Trophoblast cell (in vitro differentiated cells and primary cell): ENCODE data around the gene ACBD7.

Experiments
- DNase-seq, 2 donors: peaks; one replicate each; pipeline ENCODE4 v3.0.0-alpha.2; 2016
- H2AFZ ChIP-seq: 2 replicates; pipeline ENCODE4 v1.6.1; 2013; ENCODE audit warnings: low read length, moderate library complexity, mild to moderate bottlenecking; ENCODE audit not compliant: insufficient read depth, poor library complexity
- H2AK5ac ChIP-seq: 2 replicates; pipeline ENCODE4 v1.6.1; 2013; ENCODE audit warnings: mild to moderate bottlenecking, low read length
- H2BK120ac ChIP-seq: 2 replicates; pipeline ENCODE4 v1.6.1; 2013; ENCODE audit warnings: low read length, mild to moderate bottlenecking, moderate library complexity; ENCODE audit not compliant: insufficient read depth, poor library complexity
- H2BK12ac ChIP-seq: 2 replicates; pipeline ENCODE4 v1.6.1; 2013; ENCODE audit warnings: mild to moderate bottlenecking, low read length, moderate library complexity
- H2BK5ac ChIP-seq: 2 replicates; pipeline ENCODE4 v1.6.1; 2013; ENCODE audit warnings: low read length, low read depth, moderate library complexity, mild to moderate bottlenecking; ENCODE audit not compliant: poor library complexity
- H3K14ac ChIP-seq: 2 replicates; pipeline ENCODE4 v1.6.1; 2013; ENCODE audit warnings: mild to moderate bottlenecking, low read length
- H3K18ac ChIP-seq: 2 replicates; pipeline ENCODE4 v1.6.1; 2013; ENCODE audit warnings: mild to moderate bottlenecking, low read length
- H3K23ac ChIP-seq: 2 replicates; pipeline ENCODE4 v1.6.1; 2013; ENCODE audit warnings: low read length
- H3K27ac ChIP-seq: 2 replicates; pipeline ENCODE4 v1.5.1; 2013; ENCODE audit warnings: low read depth, mild to moderate bottlenecking, inconsistent platforms, low read length, moderate library complexity
- H3K27me3 ChIP-seq: 2 replicates; pipeline ENCODE4 v1.6.1; 2013; ENCODE audit warnings: inconsistent platforms, mild to moderate bottlenecking, low read length, moderate library complexity; ENCODE audit not compliant: insufficient read depth
- H3K36me3 ChIP-seq, 2 experiments: 1 replicate in 1 of 2; 2 replicates in 1 of 2; pipeline ENCODE4 v1.6.1; 2013; ENCODE audit warnings: low read length in 2 of 2, mild to moderate bottlenecking in 2 of 2, moderate library complexity in 1 of 2; ENCODE audit not compliant: insufficient read depth in 2 of 2, control insufficient read depth in 1 of 2
- H3K4ac ChIP-seq: 2 replicates; pipeline ENCODE4 v1.6.1; 2013; ENCODE audit warnings: low read depth, mild to moderate bottlenecking, low read length, moderate library complexity
- H3K4me1 ChIP-seq, 2 experiments: 1 replicate in 1 of 2; 2 replicates in 1 of 2; pipeline ENCODE4 v1.6.1; 2013; ENCODE audit warnings: low read length in 2 of 2, mild to moderate bottlenecking in 2 of 2, moderate library complexity in 1 of 2; ENCODE audit not compliant: insufficient read depth in 2 of 2, control insufficient read depth in 1 of 2
- H3K4me2 ChIP-seq: 2 replicates; pipeline ENCODE4 v1.6.1; 2013; ENCODE audit warnings: inconsistent platforms, mild to moderate bottlenecking, low read length, moderate library complexity
- H3K4me3 ChIP-seq: 2 replicates; pipeline ENCODE4 v1.5.1; 2013; ENCODE audit warnings: mild to moderate bottlenecking, low read depth, low read length, inconsistent platforms
- H3K79me1 ChIP-seq: one replicate; pipeline ENCODE4 v1.6.1; 2013; ENCODE audit warnings: low read length
- H3K79me2 ChIP-seq: 2 replicates; pipeline ENCODE4 v1.6.1; 2013; ENCODE audit warnings: low read length, mild to moderate bottlenecking; ENCODE audit not compliant: control insufficient read depth, insufficient read depth, poor library complexity
- H3K9ac ChIP-seq: 2 replicates; pipeline ENCODE4 v1.6.1; 2013; ENCODE audit warnings: mild to moderate bottlenecking, low read length
- H3K9me3 ChIP-seq: 2 replicates; pipeline ENCODE4 v1.6.1; 2013; ENCODE audit warnings: low read depth, mild to moderate bottlenecking, control low read depth, inconsistent platforms, low read length; ENCODE audit not compliant: insufficient read depth
- H4K12ac ChIP-seq: 2 replicates; pipeline ENCODE4 v1.6.1; 2013; ENCODE audit warnings: low read depth, mild to moderate bottlenecking, low read length, moderate library complexity
- H4K8ac ChIP-seq: 2 replicates; pipeline ENCODE4 v1.6.1; 2013; ENCODE audit warnings: low read depth, mild to moderate bottlenecking, low read length, moderate library complexity
- H4K91ac ChIP-seq: one replicate; pipeline ENCODE4 v1.6.1; 2013; ENCODE audit warnings: low read depth, mild to moderate bottlenecking, low read length, moderate library complexity
- WGBS: extraction: QIAGEN DNeasy Blood & Tissue Kit; methylation state at CpG from one replicate; pipeline ENCODE4 v1.1.7; 2013; ENCODE audit warnings: missing lambda C conversion rate; ENCODE audit not compliant: insufficient read length, insufficient coverage; ENCODE audit errors: extremely low coverage; 5-methylcytosine and 5-hydroxymethylcytosine counted together

The ACBD7 gene

GRCh38 chr10:15067154-15067553 is 21.4 kb downstream of the ACBD7 start:
- no CpG with 5 or more reads among the region's 5 CpGs for WGBS

GRCh38 chr10:15060638-15061037 is 27.9 kb downstream of the ACBD7 start:
- no CpG with 5 or more reads among the region's 2 CpGs for WGBS
- H3K4me1 ChIP-seq, result no peaks in the 10 kb centered on the region
- no peaks in the 10 kb centered on the region for H3K79me1 ChIP-seq
- no peak overlapping the region for H2AK5ac ChIP-seq
- H3K18ac ChIP-seq, result no peak overlapping the region
- no peak overlapping the region for H2BK12ac ChIP-seq
- H3K27ac ChIP-seq, result no peak overlapping the region
- H3K4ac ChIP-seq, result no peak overlapping the region
- H3K9me3 ChIP-seq, result no peaks in the 10 kb centered on the region
- no peak overlapping the region for H2BK5ac ChIP-seq
- H4K12ac ChIP-seq, result no peak overlapping the region
- DNase-seq, result no peak
- no peak overlapping the region for H4K91ac ChIP-seq
- no peaks in the 10 kb centered on the region for H3K27me3 ChIP-seq
- H2BK120ac ChIP-seq, result no peak overlapping the region
- no peak overlapping the region for H3K4me3 ChIP-seq
- H3K36me3 ChIP-seq, result no peaks in the 10 kb centered on the region
- no peak overlapping the region for H4K8ac ChIP-seq
- no peak overlapping the region for H2AFZ ChIP-seq
- H3K14ac ChIP-seq, result no peak overlapping the region
- no peak overlapping the region for H3K23ac ChIP-seq
- no peak overlapping the region for H3K4me2 ChIP-seq
- no peak overlapping the region for H3K9ac ChIP-seq
- no peaks in the 10 kb centered on the region for H3K79me2 ChIP-seq

More at GRCh38 chr10:15067154-15067553, 21.4 kb downstream of the ACBD7 start:
- Histone ChIP-seq H3K4ac (no peak overlapping the region), H3K27me3 (no peaks in the 10 kb centered on the region), H2BK12ac (no peak overlapping the region), H4K91ac (no peak overlapping the region), H3K9ac (no peak overlapping the region), H4K8ac (no peak overlapping the region), H3K4me1 (no peaks in the 10 kb centered on the region), H3K36me3 (no peaks in the 10 kb centered on the region), H2AFZ (no peak overlapping the region), H3K18ac (no peak overlapping the region), H3K14ac (no peak overlapping the region), H4K12ac (no peak overlapping the region), H3K4me3 (no peak overlapping the region), H2AK5ac (no peak overlapping the region), H3K23ac (no peak overlapping the region), H3K79me1 (no peaks in the 10 kb centered on the region), H3K79me2 (no peaks in the 10 kb centered on the region), H3K27ac (no peak overlapping the region), H3K9me3 (peaks cover 5% of the 10 kb centered on the region), H3K4me2 (no peak overlapping the region), H2BK120ac (no peak overlapping the region), H2BK5ac (no peak overlapping the region)
- DNase-seq, result no peak

DNA sequence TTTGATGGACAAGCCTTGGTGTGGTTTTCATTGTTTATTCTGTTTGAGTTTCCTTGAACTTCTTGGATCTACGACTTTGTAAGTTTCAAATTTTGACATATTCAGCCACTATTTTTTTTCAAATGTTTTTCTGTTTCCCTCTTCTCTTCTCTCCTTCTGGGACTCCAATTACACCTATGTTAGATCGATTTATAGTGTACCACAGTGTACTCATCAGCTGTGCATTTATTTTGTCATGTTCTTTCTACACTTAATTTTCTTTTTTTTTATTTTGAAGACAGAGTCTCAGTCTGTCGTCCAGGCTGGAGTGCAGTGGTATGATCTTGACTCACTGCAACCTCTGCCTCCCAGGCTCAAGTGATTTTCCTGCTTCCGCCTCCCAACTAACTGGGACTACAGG is 28.7 kb downstream of the ACBD7 start:
- Histone ChIP-seq H4K12ac (no peak overlapping the region), H3K4me2 (no peak overlapping the region), H3K4ac (no peak overlapping the region), H3K18ac (no peak overlapping the region), H3K27me3 (no peaks in the 10 kb centered on the region), H2AK5ac (no peak overlapping the region), H3K14ac (no peak overlapping the region), H3K79me1 (no peaks in the 10 kb centered on the region), H3K9me3 (no peaks in the 10 kb centered on the region), H4K8ac (no peak overlapping the region), H2BK12ac (no peak overlapping the region), H4K91ac (no peak overlapping the region), H3K4me3 (no peak overlapping the region), H2BK120ac (no peak overlapping the region), H3K79me2 (no peaks in the 10 kb centered on the region), H3K23ac (no peak overlapping the region), H3K9ac (no peak overlapping the region), H3K36me3 (no peaks in the 10 kb centered on the region), H3K27ac (no peak overlapping the region), H2BK5ac (no peak overlapping the region), H2AFZ (no peak overlapping the region), H3K4me1 (no peaks in the 10 kb centered on the region)
- no CpG with 5 or more reads among the region's 4 CpGs for WGBS
- no peak for DNase-seq

DNA sequence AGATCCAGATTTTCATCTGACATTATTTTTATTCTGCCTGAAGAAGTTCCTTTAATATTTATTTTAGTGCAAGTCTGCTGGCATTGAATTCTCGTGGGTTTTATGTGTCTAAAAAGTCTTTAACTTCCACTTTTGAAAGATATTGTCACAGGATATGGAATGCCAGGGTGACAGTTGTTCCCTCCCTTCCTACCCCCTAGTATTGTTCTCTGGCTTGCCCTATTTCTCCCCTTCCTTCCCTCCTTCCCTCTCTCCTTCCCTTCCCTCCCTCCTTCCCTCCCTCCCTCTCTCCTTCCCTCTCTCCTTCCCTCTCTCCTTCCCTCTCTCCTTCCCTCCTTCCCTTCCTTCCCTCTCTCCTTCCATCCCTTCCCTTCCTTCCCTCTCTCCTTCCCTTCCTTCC is 29.9 kb downstream of the ACBD7 start:
- no peak for DNase-seq
- no CpG with 5 or more reads among the region's 1 CpG for WGBS
- Histone ChIP-seq H3K18ac (no peak overlapping the region), H3K79me1 (no peaks in the 10 kb centered on the region), H3K4me2 (no peak overlapping the region), H4K91ac (no peak overlapping the region), H2BK120ac (no peak overlapping the region), H3K36me3 (no peaks in the 10 kb centered on the region), H2AFZ (no peak overlapping the region), H2BK12ac (no peak overlapping the region), H2AK5ac (no peak overlapping the region), H3K27me3 (no peaks in the 10 kb centered on the region), H3K9ac (no peak overlapping the region), H3K23ac (no peak overlapping the region), H4K8ac (no peak overlapping the region), H3K4me3 (no peak overlapping the region), H4K12ac (no peak overlapping the region), H3K79me2 (no peaks in the 10 kb centered on the region), H2BK5ac (no peak overlapping the region), H3K4ac (no peak overlapping the region), H3K14ac (no peak overlapping the region), H3K27ac (no peak overlapping the region), H3K4me1 (no peaks in the 10 kb centered on the region), H3K9me3 (no peaks in the 10 kb centered on the region)
